AG09309 (cell line): ENCODE data around the gene PDE1C.

Source experiments
- DNase-seq: peaks from one replicate; pipeline ENCODE4 v3.0.0-alpha.2; 2010; ENCODE audit warnings: low read depth
- H3K4me3 ChIP-seq: 2 replicates; pipeline ENCODE4 v1.5.1; 2011; ENCODE audit warnings: mild to moderate bottlenecking, low read depth, low read length, moderate library complexity; ENCODE audit not compliant: control insufficient read depth
- TF ChIP-seq, protein P1 (sequence below): IDR thresholded peaks from 2 replicates; pipeline ENCODE4 v1.5.1; 2011; ENCODE audit warnings: mild to moderate bottlenecking, low read depth, low read length, inconsistent platforms; ENCODE audit not compliant: insufficient read depth, control insufficient read depth; ENCODE audit errors: missing control alignments

PDE1C gene

DNA sequence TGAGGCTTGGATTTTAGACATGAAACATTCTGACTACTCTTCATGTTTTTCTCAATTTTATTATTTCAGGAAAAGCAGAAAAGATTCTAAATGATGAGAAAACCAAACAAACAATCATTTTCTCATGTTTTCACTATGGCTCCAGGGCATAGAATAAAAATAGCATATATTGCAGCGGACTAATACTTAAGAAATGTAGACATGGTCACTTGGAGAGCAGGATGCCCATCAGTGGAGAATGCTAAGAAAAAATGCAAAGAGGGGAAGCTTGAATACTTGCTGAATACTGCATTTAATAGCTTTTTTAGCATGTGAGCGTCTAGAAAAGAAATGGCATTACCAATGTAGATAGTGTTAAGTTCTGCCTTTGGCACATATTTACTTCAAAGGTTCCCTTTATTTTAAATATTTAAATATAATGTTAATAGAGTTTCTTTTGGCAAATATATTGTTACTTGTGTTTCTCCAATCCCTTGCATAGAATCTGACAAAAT is 275.3 kb downstream of the PDE1C start:
- TF ChIP-seq, protein P1, sequence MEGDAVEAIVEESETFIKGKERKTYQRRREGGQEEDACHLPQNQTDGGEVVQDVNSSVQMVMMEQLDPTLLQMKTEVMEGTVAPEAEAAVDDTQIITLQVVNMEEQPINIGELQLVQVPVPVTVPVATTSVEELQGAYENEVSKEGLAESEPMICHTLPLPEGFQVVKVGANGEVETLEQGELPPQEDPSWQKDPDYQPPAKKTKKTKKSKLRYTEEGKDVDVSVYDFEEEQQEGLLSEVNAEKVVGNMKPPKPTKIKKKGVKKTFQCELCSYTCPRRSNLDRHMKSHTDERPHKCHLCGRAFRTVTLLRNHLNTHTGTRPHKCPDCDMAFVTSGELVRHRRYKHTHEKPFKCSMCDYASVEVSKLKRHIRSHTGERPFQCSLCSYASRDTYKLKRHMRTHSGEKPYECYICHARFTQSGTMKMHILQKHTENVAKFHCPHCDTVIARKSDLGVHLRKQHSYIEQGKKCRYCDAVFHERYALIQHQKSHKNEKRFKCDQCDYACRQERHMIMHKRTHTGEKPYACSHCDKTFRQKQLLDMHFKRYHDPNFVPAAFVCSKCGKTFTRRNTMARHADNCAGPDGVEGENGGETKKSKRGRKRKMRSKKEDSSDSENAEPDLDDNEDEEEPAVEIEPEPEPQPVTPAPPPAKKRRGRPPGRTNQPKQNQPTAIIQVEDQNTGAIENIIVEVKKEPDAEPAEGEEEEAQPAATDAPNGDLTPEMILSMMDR = no peak
- DNase-seq = no peak
- no peak overlapping the region for H3K4me3 ChIP-seq

DNA sequence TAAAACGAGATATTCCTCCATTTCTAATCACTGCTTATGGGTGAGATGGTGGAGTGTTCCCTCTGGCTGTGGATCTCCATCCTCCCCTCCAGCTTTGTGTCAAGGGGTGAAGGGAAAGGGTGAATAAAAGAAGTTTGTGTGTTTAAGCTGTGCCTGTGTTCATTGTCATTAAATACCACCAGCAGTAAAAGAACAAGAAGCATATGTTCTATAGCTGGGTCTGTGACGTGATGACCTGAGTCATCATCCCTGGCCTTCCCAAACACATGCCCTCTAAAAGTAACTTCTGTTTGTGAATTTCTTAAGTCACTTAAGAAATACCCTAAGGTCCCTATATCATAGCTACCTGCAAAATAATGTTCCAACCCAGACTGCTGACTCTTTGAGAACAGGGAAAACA is 278.3 kb downstream of the PDE1C start:
- TF ChIP-seq, protein P1 = no peak
- no peak overlapping the region for H3K4me3 ChIP-seq
- DNase-seq = no peak

DNA sequence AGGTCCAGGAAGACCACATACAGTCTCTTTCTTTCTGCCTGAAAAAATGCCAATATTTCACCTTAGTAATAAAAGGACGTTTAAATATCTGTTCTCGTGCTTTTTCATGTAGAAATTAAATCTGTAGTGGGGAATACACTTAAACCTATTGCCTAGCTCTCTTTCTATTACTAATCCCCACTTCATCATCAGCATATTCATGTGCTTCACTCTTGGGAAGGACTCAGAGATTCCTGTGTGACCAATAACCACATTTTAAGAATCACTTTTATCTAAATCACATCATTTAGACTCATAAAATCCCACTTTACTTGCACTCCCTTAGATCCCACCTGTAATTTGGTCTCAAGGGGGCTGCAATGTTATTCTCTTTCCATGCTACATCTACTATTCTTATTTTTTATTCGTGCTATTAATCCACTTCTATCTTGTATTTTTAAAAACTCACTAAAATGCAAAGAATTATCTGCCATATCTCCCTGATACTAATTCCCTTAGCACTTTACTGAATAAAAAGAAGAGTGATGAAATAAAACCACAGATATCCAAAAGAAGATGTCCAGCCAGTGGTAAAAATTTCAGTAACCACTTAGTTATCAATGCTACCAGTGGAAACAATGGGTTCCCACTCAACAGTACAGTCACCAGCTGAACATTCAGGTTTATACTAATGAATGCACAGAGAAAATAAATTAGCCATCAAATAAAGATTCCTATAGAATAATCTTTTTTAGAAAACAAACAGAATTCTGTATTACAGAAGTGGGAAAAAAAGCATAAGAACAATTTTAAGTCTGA is 281.1 kb downstream of the PDE1C start:
- H3K4me3 ChIP-seq = no peak overlapping the region
- no peak for DNase-seq
- TF ChIP-seq, protein P1 = no peak

DNA sequence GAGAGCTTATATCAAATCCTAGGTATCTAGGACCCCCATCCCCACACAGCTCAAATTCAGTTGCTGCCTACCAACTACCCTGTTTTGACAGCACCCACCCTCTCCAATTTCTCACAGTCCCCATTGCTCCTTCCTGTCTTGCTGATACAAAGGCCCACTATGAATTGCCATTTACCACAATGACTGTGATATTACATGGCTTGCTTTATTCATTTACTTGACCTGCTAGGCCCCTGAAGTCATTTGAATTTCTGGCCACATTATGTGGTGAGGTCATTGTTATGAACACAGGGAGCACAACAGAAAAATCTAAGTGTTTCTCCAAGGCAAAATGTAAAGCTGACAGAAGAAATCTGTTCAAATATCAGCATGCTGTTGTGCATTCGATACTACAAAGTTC is 281.8 kb downstream of the PDE1C start:
- H3K4me3 ChIP-seq = no peak overlapping the region
- TF ChIP-seq, protein P1 = no peak
- DNase-seq = no peak

DNA sequence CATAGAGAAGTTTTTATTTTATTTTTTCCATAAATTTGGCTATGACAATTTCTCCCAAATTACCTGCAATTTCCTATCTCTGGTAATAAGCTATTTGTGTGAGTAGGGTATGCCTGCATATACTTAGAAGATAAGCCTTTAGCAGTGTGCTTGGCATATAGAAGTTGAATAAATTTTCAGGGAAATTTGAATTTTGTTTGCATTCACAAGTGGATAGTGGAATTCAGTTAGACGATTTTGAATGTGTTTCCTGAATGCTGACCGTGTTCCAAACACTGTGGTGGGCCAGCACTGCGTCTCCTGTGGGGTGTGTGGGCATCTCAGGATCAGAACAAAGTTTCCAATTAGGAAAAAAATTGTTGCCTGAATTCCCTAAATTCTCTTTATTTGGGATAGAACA is 283.9 kb downstream of the PDE1C start:
- no peak for DNase-seq
- H3K4me3 ChIP-seq = no peak overlapping the region
- TF ChIP-seq, protein P1 = no peak

DNA sequence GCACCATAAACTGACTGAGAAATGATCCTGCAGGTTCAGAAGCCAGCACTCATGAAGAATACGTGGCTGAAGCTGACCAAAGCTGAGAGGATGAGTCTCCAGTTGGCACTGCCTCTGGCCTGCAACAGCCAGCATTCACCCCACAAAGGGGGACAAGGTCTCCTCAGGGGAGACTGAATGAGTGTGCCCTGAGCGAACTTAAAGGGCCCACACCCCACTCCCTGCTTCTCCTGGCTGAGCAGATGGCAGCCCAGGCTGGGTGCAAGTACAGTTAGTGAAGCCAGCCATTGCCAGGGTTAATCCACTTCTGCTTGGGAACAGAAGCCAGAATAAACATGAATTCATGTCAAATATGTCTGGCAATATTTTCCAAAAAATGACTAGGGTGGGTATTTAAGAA is 285.1 kb downstream of the PDE1C start:
- DNase-seq = no peak
- no peak overlapping the region for H3K4me3 ChIP-seq
- TF ChIP-seq, protein P1 = no peak
